GM12801 (cell line): ENCODE measurements around the gene PATJ.

Source experiments
- CTCF ChIP-seq: IDR thresholded peaks from one replicate; pipeline ENCODE4 v1.5.1; 2011; ENCODE audit warnings: control low read depth; ENCODE audit not compliant: insufficient read length; ENCODE audit errors: extremely low read depth

The PATJ gene

GRCh38 chr1:61914823-61915482, 172.7 kb downstream of the PATJ start:
- TF ChIP-seq CTCF, result no peak

GRCh38 chr1:61921435-61921834, 179.2 kb downstream of the PATJ start:
- no peak for TF ChIP-seq CTCF

- TF ChIP-seq CTCF, result no peak
Observed at GRCh38 chr1:61922950-61923480, 180.7 kb downstream of the PATJ start.

- TF ChIP-seq CTCF, result no peak
Observed at GRCh38 chr1:61925591-61926298, 183.5 kb downstream of the PATJ start.

- TF ChIP-seq CTCF, result no peak
Observed at GRCh38 chr1:61926597-61926996, 184.3 kb downstream of the PATJ start.

GRCh38 chr1:61930116-61930645, 187.9 kb downstream of the PATJ start:
- TF ChIP-seq CTCF, result no peak

- no peak for TF ChIP-seq CTCF
Observed at GRCh38 chr1:61931587-61932279, 189.5 kb downstream of the PATJ start.
